Muscle layer of duodenum (tissue), 2 donors: ENCODE data around the gene PTPRD.
"Not testable (repeated sequence)": the region's sequence is repeated elsewhere in the genome, so short reads cannot be mapped to it uniquely, and the experiment has no call there.

Experiments
- H3K27ac ChIP-seq: one replicate; pipeline ENCODE4 v1.7.0; 2013; ENCODE audit warnings: mild to moderate bottlenecking, low read length
- H3K27me3 ChIP-seq: one replicate; pipeline ENCODE4 v1.7.0; 2013; ENCODE audit warnings: low read depth, mild to moderate bottlenecking, control low read depth, low read length
- H3K36me3 ChIP-seq, 2 donors: one replicate each; pipeline ENCODE4 v1.7.0; 2013; ENCODE audit warnings: low read length in 2 of 2, control low read depth in 1 of 2, mild to moderate bottlenecking in 1 of 2; ENCODE audit not compliant: insufficient read depth in 2 of 2, control insufficient read depth in 1 of 2
- H3K4me1 ChIP-seq, 2 donors: one replicate each; pipeline ENCODE4 v1.7.0; 2013; ENCODE audit warnings: low read length in 2 of 2, mild to moderate bottlenecking in 2 of 2, control low read depth in 1 of 2, moderate library complexity in 1 of 2; ENCODE audit not compliant: insufficient read depth in 2 of 2, control insufficient read depth in 1 of 2
- H3K4me3 ChIP-seq, 2 donors: one replicate each; pipeline ENCODE4 v1.7.0; 2013; ENCODE audit warnings: low read length in 2 of 2, low read depth in 1 of 2, mild to moderate bottlenecking in 1 of 2
- H3K9me3 ChIP-seq, 2 donors: one replicate each; pipeline ENCODE4 v1.7.0; 2013; ENCODE audit warnings: low read length in 2 of 2, control low read depth in 1 of 2, mild to moderate bottlenecking in 1 of 2; ENCODE audit not compliant: control insufficient read depth in 1 of 2
- donor health status: healthy.

The PTPRD gene

DNA sequence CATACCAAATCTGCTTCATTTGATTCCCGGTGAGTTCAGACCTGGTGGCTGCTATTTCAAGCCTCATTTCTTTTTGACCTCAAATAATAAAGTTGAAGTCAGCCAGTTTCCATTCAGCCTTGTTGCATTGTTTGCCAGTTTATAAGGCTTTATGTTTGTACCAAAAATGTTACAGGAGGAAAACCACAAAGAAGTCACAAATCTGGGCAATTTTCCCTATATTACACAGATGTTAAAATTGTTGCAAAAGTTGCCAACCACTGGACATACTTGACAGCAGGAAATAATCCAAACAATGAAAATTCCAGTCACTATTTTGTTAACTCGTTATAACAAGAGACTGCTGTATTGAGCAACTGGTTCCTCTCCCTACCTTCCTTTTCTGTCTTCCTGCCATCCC lies 1488.2 kb downstream of the PTPRD start:
- H3K4me3 ChIP-seq: no peak overlapping the region
- H3K4me1 ChIP-seq: no peaks in the 10 kb centered on the region
- H3K27ac ChIP-seq: no peak overlapping the region
- no peaks in the 10 kb centered on the region for H3K36me3 ChIP-seq
- H3K9me3 ChIP-seq: no peaks in the 10 kb centered on the region
- H3K27me3 ChIP-seq: no peaks in the 10 kb centered on the region

DNA sequence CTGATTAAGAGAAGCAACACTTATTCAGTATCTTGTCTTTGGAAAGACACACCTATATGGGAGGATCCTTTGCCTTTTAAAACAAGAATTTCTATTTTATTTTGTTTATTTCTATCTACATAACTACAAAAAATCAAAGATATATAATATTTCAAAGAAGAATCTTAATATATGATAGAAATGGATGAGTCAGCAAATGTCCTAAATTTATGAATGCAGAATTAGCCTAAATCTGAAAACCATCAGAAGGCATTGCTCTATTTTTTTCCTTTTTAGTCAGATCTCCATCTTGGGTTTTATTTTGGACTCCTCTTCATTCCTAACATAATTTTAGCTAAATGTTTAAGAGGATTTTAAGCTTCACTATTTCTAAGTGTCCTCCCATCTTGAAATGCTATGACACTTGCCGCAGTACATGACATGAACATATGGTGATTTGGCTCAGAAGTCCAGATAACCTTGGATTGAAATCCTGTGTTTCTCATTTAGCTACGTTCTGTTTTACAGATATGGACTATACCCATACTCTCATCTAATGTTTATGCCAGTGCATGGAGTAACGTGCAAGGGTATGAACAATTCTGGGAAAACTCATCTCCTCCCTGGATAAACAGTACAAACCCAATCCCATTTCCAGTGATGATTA lies 1490.4 kb downstream of the PTPRD start:
- Histone ChIP-seq H3K27me3 (no peaks in the 10 kb centered on the region), H3K36me3 (no peaks in the 10 kb centered on the region), H3K4me3 (no peak overlapping the region), H3K27ac (no peak overlapping the region), H3K9me3 (no peaks in the 10 kb centered on the region), H3K4me1 (no peaks in the 10 kb centered on the region)

DNA sequence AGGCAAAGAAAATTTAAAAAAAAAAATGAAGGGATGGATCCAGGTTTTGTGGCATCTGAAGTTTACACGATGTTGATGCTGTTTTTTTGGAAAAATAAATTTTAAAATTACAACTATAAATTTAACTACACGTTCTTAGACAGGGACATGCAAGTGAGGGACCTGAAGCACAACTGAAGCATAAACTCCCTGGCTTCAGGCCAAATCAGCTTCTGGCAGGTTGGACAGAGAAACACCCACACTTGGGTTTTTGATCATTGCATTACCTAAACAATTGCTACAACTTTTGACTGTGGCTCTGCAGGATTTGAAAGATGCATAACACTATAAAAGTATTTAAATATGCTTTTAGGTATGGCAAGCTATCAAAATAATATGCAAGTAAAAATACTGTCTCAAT lies 1494.9 kb downstream of the PTPRD start:
- H3K27me3 ChIP-seq: no peaks in the 10 kb centered on the region
- no peaks in the 10 kb centered on the region for H3K9me3 ChIP-seq
- no peak overlapping the region for H3K27ac ChIP-seq
- H3K4me3 ChIP-seq: no peak overlapping the region
- no peaks in the 10 kb centered on the region for H3K36me3 ChIP-seq
- no peaks in the 10 kb centered on the region for H3K4me1 ChIP-seq

DNA sequence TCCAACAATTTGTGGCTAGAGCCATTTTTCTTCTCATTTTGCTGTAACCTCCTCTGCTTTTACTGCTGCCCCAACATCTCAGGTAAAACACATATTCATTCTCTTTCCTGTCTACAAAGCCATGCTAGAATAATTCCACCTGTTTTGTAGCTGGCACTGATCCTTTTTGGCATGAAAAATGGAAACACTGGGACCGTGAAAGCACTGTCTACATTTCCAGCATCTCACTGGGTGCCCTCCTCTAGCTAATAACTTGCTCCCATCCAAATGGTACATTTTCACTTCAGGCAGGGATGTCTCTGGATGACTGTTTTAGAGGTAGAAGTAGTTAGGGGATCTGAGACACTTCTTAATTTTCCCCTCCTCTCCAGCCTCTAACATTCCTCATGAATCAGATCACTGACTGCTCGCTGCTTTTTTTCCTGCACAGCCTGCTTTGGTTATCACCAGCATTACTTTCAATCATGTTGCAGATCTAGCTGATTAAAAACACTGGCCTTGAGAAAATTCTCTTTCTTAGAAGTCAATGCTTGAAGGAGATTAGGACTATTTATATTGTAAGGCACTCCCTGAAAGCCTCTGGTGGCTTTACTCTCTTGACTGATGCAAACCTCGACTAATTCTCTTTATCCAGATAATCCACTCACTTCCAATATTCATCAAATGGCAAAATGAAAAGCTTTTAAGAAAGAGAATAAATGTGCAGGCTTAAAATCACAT lies 1500.6 kb downstream of the PTPRD start:
- no peak overlapping the region for H3K4me3 ChIP-seq
- no peaks in the 10 kb centered on the region for H3K27me3 ChIP-seq
- no peaks in the 10 kb centered on the region for H3K9me3 ChIP-seq
- H3K36me3 ChIP-seq: no peaks in the 10 kb centered on the region
- no peaks in the 10 kb centered on the region for H3K4me1 ChIP-seq
- no peak overlapping the region for H3K27ac ChIP-seq

DNA sequence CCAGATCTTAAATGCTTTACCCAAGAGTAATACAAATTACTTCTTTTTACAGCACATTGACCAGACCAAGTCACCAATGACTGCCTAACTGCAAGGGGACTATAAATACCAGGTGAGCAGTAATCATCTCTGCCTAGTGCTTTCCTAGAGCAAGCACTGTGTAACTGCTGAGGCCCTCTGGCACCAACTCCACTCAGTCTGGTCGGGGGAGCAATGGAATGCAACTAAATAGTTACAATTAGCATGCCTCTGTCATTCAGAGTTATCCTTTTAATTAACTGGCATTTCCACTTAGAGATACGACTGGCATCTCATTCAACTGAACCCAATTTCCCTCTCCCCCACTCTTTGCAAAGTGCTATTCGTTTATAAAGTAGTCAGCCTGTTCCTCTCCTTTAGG lies 1504.2 kb downstream of the PTPRD start:
- H3K4me3 ChIP-seq: no peak overlapping the region

DNA sequence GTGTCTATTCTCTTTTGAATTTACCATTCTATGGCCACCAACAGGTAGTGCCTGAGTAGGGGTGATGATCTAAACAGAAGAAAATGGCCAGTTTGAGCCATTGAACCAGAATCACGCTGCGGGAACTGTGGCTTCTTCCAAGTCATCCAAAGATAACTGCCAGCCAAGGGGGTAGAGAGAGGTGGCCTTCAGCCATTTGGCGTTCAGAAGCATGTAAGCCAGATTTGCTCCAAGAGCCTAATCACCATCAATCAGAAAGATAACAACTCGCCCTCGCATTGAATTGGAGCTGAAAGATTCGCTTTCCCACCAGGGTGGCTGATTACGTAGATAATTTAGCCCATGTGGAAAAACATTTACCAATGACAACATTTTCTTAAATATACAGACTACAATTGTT lies 1510.5 kb downstream of the PTPRD start:
- H3K36me3 ChIP-seq: no peaks in the 10 kb centered on the region
- H3K4me3 ChIP-seq: no peak overlapping the region
- H3K4me1 ChIP-seq: no peaks in the 10 kb centered on the region
- no peaks in the 10 kb centered on the region for H3K9me3 ChIP-seq
- no peak overlapping the region for H3K27ac ChIP-seq
- no peaks in the 10 kb centered on the region for H3K27me3 ChIP-seq

More for the DNA sequence above, 1504.2 kb downstream of the PTPRD start:
- no peaks in the 10 kb centered on the region for H3K9me3 ChIP-seq
- H3K27me3 ChIP-seq: no peaks in the 10 kb centered on the region
- no peaks in the 10 kb centered on the region for H3K36me3 ChIP-seq
- no peak overlapping the region for H3K27ac ChIP-seq
- no peaks in the 10 kb centered on the region for H3K4me1 ChIP-seq

DNA sequence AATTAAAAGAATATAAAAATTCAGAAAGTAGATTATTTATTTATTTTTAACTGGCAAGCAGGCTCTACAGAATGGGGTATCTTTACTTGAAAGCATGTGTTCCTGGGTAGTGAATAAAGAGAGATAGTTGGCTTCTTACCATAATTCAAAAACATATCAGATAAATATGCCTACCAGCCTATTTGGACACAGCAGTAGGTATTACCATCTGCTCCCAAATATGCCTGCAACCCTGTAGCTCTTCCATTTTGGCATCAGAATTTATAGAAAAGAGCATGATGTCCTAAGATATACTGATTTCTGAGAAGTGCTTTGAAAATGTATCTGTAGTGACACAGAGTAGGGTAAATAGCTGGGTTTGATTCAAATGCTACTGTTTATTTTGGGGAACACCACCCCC lies 1512.7 kb downstream of the PTPRD start:
- Histone ChIP-seq H3K27ac (no peak overlapping the region), H3K27me3 (no peaks in the 10 kb centered on the region), H3K4me1 (no peaks in the 10 kb centered on the region), H3K4me3 (no peak overlapping the region), H3K9me3 (no peaks in the 10 kb centered on the region), H3K36me3 (no peaks in the 10 kb centered on the region)

DNA sequence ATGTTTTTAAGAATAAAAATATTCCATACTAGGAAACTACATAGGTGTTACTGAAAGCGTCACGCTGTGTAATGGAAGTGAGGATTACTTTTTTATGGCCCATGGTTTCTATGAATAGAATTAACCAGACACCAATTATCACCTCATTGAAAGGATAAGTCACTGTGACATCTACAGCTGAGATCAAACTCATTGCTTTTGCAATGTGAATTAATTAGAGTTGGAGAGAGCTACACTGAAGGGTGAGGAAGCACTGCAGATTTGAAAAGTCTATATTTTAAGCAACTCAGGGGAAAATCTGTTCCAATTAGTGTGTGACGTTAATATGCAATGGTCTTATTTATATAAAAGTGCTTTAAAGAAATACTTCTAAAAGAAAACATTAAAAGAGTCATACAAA lies 1513.2 kb downstream of the PTPRD start:
- Histone ChIP-seq H3K36me3 (no peaks in the 10 kb centered on the region), H3K4me3 (no peak overlapping the region), H3K27ac (no peak overlapping the region), H3K27me3 (no peaks in the 10 kb centered on the region), H3K4me1 (no peaks in the 10 kb centered on the region), H3K9me3 (no peaks in the 10 kb centered on the region)

DNA sequence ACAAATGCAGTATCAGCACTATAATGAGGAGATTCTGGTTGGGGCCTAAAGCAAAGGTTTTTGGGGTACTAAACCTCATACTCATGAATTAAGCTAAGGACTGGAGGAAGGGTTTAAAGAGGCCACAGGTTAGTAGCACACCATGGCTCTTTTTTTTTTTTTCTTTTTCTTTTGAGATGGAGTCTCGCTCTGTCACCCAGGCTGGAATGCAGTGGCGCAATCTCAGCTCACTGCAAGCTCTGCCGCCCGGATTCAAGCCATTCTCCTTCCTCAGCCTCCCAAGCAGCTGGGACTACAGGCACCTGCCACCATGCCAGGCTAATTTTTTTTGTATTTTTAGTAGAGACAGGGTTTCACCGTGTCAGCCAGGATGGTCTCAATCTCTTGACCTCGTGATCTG lies 1515.5 kb downstream of the PTPRD start:
- H3K27me3 ChIP-seq, H3K9me3 ChIP-seq, H3K4me1 ChIP-seq, H3K4me3 ChIP-seq, H3K36me3 ChIP-seq, H3K27ac ChIP-seq: not testable (repeated sequence)

DNA sequence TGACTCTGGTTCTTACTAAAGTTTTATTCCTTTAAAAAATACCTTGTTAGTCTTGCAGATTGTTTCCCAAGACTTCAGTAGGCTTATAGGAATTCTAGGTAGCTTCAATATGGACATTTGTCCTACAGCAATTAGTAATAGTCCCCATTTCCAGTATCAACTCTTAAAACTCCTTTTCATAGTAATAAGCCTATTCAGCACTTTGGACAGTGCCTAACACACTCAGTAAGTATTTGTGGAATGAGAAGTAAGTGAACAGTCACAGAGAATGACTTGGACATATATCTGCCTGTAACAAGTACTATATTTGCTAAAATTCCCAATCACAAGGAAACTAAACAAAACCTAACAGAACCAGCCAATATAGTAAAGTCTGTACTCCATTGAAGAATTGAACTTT lies 1521.4 kb downstream of the PTPRD start:
- Histone ChIP-seq H3K9me3 (no peaks in the 10 kb centered on the region), H3K27ac (no peak overlapping the region), H3K36me3 (no peaks in the 10 kb centered on the region), H3K4me3 (no peak overlapping the region), H3K4me1 (no peaks in the 10 kb centered on the region), H3K27me3 (no peaks in the 10 kb centered on the region)

DNA sequence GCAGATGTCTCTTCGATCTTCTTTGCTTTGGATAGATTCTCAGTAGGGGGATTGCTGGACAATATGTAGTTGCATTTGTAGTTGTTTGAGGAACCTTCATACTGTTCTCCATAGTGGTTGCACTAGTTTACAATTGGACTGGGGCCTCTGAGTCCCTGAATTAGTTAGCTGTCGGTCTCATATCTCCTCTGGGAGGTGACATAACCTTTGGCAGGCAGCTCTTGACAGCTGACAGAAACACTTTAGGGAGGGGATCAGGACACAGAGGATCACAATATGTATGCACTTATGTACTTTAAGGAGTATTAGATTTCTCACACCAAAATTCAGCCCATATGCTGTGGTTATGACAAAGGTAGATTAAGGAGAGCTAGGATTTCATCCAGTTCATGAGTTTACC lies 1533.3 kb downstream of the PTPRD start:
- no peak overlapping the region for H3K4me3 ChIP-seq

DNA sequence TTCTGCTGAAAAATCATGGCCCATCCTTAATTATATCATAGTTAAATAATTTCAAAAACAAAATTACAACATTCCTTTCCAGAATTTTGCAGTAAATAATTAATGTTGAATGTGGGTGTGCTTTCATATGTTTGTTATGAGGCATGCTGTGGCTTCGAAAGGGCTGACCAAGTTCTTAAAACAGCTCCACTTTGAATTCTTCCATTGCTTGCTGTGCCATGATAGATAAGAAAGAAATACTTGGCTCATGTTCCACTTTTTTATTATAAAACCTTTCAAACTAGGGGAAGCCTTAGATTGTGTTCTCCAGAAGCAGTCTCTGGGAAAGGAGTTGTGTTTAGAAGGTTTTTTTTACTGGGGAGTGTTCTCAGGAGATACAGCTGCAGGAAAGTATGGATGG lies 1534.5 kb downstream of the PTPRD start:
- Histone ChIP-seq H3K4me3 (no peak overlapping the region), H3K9me3 (no peaks in the 10 kb centered on the region), H3K4me1 (no peaks in the 10 kb centered on the region), H3K27me3 (no peaks in the 10 kb centered on the region), H3K27ac (no peak overlapping the region), H3K36me3 (no peaks in the 10 kb centered on the region)

More for the DNA sequence above, 1533.3 kb downstream of the PTPRD start:
- no peaks in the 10 kb centered on the region for H3K27me3 ChIP-seq
- H3K9me3 ChIP-seq: no peaks in the 10 kb centered on the region
- H3K4me1 ChIP-seq: no peaks in the 10 kb centered on the region
- no peak overlapping the region for H3K27ac ChIP-seq
- H3K36me3 ChIP-seq: no peaks in the 10 kb centered on the region
